ENCODE results near the gene SDK1. TPM values are rescaled to one million over a fixed set of nuclear protein-coding genes. Genes with fewer than 3 reads are reported as not detected.

SDK1 gene
- total and polyA plus RNA-seq, 11 donors = 2.2 to 5.8 (median 3.4) TPM

GRCh38 chr7:3466261-3466660, 165.2 kb downstream of the SDK1 start:
- no peak overlapping the region for H3K4me3 ChIP-seq
- H3K4me1 ChIP-seq = no peaks in the 10 kb centered on the region
- 54 to 74% (median 61%) methylated on average over 3 to 4 of the region's 4 CpGs for WGBS, 4 donors
- TF ChIP-seq, protein P1, sequence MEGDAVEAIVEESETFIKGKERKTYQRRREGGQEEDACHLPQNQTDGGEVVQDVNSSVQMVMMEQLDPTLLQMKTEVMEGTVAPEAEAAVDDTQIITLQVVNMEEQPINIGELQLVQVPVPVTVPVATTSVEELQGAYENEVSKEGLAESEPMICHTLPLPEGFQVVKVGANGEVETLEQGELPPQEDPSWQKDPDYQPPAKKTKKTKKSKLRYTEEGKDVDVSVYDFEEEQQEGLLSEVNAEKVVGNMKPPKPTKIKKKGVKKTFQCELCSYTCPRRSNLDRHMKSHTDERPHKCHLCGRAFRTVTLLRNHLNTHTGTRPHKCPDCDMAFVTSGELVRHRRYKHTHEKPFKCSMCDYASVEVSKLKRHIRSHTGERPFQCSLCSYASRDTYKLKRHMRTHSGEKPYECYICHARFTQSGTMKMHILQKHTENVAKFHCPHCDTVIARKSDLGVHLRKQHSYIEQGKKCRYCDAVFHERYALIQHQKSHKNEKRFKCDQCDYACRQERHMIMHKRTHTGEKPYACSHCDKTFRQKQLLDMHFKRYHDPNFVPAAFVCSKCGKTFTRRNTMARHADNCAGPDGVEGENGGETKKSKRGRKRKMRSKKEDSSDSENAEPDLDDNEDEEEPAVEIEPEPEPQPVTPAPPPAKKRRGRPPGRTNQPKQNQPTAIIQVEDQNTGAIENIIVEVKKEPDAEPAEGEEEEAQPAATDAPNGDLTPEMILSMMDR (IDR thresholded peaks at IDR 0.05) = no peak
- no peak for TF ChIP-seq POLR2A (IDR thresholded peaks at IDR 0.05)
- intact Hi-C loops (cut with DNase I) = no loop called here
- DNase-seq (no peak), ATAC-seq (no peak)
- no peaks in the 10 kb centered on the region for H3K36me3 ChIP-seq
- no peak overlapping the region for H3K27ac ChIP-seq
- no peaks in the 10 kb centered on the region for H3K9me3 ChIP-seq
- no peaks in the 10 kb centered on the region for H3K27me3 ChIP-seq

DNA sequence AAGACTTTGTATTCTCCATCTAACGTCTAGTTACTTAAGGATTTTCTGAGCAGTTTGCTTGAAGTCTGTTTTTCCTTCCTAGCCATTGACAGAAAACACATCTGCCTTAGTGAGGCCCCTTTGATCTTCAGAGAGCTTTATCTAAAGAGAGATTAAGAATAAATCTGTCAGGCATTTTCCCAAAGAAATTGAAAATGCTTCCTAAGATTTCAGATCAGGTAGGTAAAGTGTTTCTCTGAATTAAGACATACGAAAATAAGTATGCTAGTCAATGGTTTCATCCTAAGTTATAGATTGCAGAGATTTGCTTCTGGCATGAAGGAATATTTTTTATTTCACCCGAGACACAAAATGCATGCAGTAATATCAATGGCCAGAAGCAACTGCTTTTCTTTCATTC, 168.6 kb downstream of the SDK1 start:
- no peak overlapping the region for H3K4me3 ChIP-seq
- H3K27ac ChIP-seq = no peak overlapping the region
- intact Hi-C loops (cut with DNase I) = no loop called here
- TF ChIP-seq, protein P1 (IDR thresholded peaks at IDR 0.05) = no peak
- no peak for TF ChIP-seq POLR2A (IDR thresholded peaks at IDR 0.05)
- 70 to 81% (median 79%) methylated on average over 3 of the region's 3 CpGs for WGBS, 4 donors
- no peaks in the 10 kb centered on the region for H3K4me1 ChIP-seq
- H3K27me3 ChIP-seq = no peaks in the 10 kb centered on the region
- no peaks in the 10 kb centered on the region for H3K9me3 ChIP-seq
- H3K36me3 ChIP-seq = no peaks in the 10 kb centered on the region
- ATAC-seq (no peak), DNase-seq (no peak)

DNA sequence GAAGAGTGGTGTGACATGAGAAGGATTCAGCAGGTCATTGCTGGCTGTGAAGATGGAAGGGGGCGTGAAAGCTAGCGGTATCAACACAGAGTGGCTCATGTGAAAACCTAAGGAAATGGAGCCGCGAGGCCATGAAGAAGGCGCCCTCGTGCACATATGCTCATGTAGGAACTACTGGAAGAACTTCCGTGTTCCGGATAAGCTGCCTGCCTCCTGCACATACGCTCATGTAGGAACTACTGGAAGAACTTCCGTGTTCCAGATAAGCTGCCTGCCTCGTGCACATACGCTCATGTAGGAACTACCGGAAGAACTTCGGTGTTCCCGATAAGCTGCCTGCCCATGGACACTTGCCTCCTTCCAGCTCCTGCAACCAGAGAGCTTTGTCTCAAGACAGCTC, 179.1 kb downstream of the SDK1 start:
- no peak for TF ChIP-seq POLR2A (IDR thresholded peaks at IDR 0.05)
- TF ChIP-seq, protein P1 (IDR thresholded peaks at IDR 0.05) = no peak
- Histone ChIP-seq H3K27me3 (no peaks in the 10 kb centered on the region), H3K36me3 (no peaks in the 10 kb centered on the region), H3K9me3 (no peaks in the 10 kb centered on the region), H3K4me1 (no peaks in the 10 kb centered on the region), H3K27ac (no peak overlapping the region), H3K4me3 (no peak overlapping the region)
- DNase-seq (no peak), ATAC-seq (no peak)
- 93 to 96% (median 95%) methylated on average over 15 of the region's 15 CpGs for WGBS, 4 donors
- intact Hi-C loops (cut with DNase I) = no loop called here

GRCh38 chr7:3481435-3481834, 180.4 kb downstream of the SDK1 start:
- no peaks in the 10 kb centered on the region for H3K4me1 ChIP-seq
- H3K27ac ChIP-seq = no peak overlapping the region
- no peak for ATAC-seq
- H3K9me3 ChIP-seq = no peaks in the 10 kb centered on the region
- no peak overlapping the region for H3K4me3 ChIP-seq
- TF ChIP-seq, protein P1 (IDR thresholded peaks at IDR 0.05) = no peak
- TF ChIP-seq POLR2A (IDR thresholded peaks at IDR 0.05) = no peak
- H3K36me3 ChIP-seq = no peaks in the 10 kb centered on the region
- H3K27me3 ChIP-seq = no peaks in the 10 kb centered on the region
- intact Hi-C loops (cut with DNase I) = no loop called here
- WGBS, 4 donors = 65 to 81% (median 68%) methylated on average over 4 of the region's 4 CpGs
- DNase-seq = no peak
